HepG2 (cell line): Measurements from ENCODE around the gene MOB4. TPM values are rescaled to one million over a fixed set of nuclear protein-coding genes. Genes with fewer than 3 reads are reported as not detected.

Source experiments
- EHMT2 ChIP-seq: fragments of 200-600 bp; sonication (generic); IDR thresholded peaks from 2 replicates; pipeline ENCODE4 v1.7.0; 2017; ENCODE audit warnings: antibody characterized with exemption, low read depth, low read length, borderline replicate concordance
- FOXP1 ChIP-seq, 2 experiments: fragments of 450-650 bp in 1 of 2; IDR thresholded peaks; 2 replicates each; pipeline ENCODE4 v1.6.1; 2017 to 2018; ENCODE audit warnings: antibody characterized with exemption in 1 of 2
- HDAC1 ChIP-seq: sonication (generic); formaldehyde crosslinking; IDR thresholded peaks from 2 replicates; pipeline ENCODE4 v1.5.1; 2020; ENCODE audit warnings: mild to moderate bottlenecking, missing genetic modification reagents
- HNF1B ChIP-seq: sonication (generic); formaldehyde crosslinking; IDR thresholded peaks from 2 replicates; pipeline ENCODE4 v1.5.1; 2020; ENCODE audit warnings: mild to moderate bottlenecking, moderate library complexity, missing genetic modification reagents
- MATR3 ChIP-seq: sonication (generic); formaldehyde crosslinking; IDR thresholded peaks from 2 replicates; pipeline ENCODE4 v1.4.0; 2020; ENCODE audit warnings: missing genetic modification reagents
- MEF2D ChIP-seq: sonication (generic); formaldehyde crosslinking; IDR thresholded peaks from 2 replicates; pipeline ENCODE4 v1.5.1; 2020; ENCODE audit warnings: mild to moderate bottlenecking, missing genetic modification reagents
- NAIF1 ChIP-seq: sonication (generic); formaldehyde crosslinking; IDR thresholded peaks from 2 replicates; pipeline ENCODE4 v1.5.0; 2020; ENCODE audit warnings: mild to moderate bottlenecking, missing genetic modification reagents, borderline replicate concordance
- NR1H2 ChIP-seq: sonication (generic); formaldehyde crosslinking; IDR thresholded peaks from 2 replicates; pipeline ENCODE4 v1.8.1; 2022; ENCODE audit warnings: low read depth, missing genetic modification reagents, borderline replicate concordance
- PBX2 ChIP-seq: IDR thresholded peaks from 2 replicates; pipeline ENCODE4 v1.6.1; 2016; ENCODE audit warnings: control low read depth
- POGK ChIP-seq: sonication (generic); formaldehyde crosslinking; conservative IDR thresholded peaks from 2 replicates; pipeline ENCODE4 v1.8.0; 2022; ENCODE audit warnings: mild to moderate bottlenecking, moderate library complexity, missing genetic modification reagents
- PRPF4 ChIP-seq: fragments of 200-400 bp; formaldehyde crosslinking; IDR thresholded peaks from 2 replicates; pipeline ENCODE4 v1.6.1; 2016; ENCODE audit warnings: low read length, low read depth; ENCODE audit not compliant: poor library complexity, severe bottlenecking
- TEF ChIP-seq: sonication (generic); formaldehyde crosslinking; IDR thresholded peaks from 2 replicates; pipeline ENCODE4 v1.5.0; 2020; ENCODE audit warnings: missing genetic modification reagents
- THYN1 ChIP-seq: sonication (generic); formaldehyde crosslinking; IDR thresholded peaks from 2 replicates; pipeline ENCODE4 v1.8.1; 2023; ENCODE audit warnings: low read depth, mild to moderate bottlenecking, moderate library complexity, missing genetic modification reagents, borderline replicate concordance
- TRIM24 ChIP-seq: sonication (generic); formaldehyde crosslinking; IDR thresholded peaks from 2 replicates; pipeline ENCODE4 v1.8.0; 2022; ENCODE audit warnings: mild to moderate bottlenecking, missing genetic modification reagents
- ZNF441 ChIP-seq: sonication (generic); formaldehyde crosslinking; IDR thresholded peaks from 2 replicates; pipeline ENCODE4 v1.7.0; 2021; ENCODE audit warnings: missing genetic modification reagents, borderline replicate concordance
- ZNF557 ChIP-seq: sonication (generic); formaldehyde crosslinking; IDR thresholded peaks from 2 replicates; pipeline ENCODE4 v1.4.0; 2020; ENCODE audit warnings: missing genetic modification reagents
- ZNF614 ChIP-seq: IDR thresholded peaks from 2 replicates; pipeline ENCODE4 v1.6.1; 2018; ENCODE audit warnings: missing biosample characterization, missing genetic modification reagents, inconsistent platforms, borderline replicate concordance
- ZNF709 ChIP-seq: sonication (generic); formaldehyde crosslinking; IDR thresholded peaks from 2 replicates; pipeline ENCODE4 v1.5.0; 2020; ENCODE audit warnings: mild to moderate bottlenecking, missing genetic modification reagents
- ZNF766 ChIP-seq: sonication (generic); formaldehyde crosslinking; IDR thresholded peaks from 2 replicates; pipeline ENCODE4 v1.5.0; 2020; ENCODE audit warnings: missing genetic modification reagents, borderline replicate concordance
- ZNF781 ChIP-seq: sonication (generic); formaldehyde crosslinking; IDR thresholded peaks from 2 replicates; pipeline ENCODE4 v1.5.1; 2020; ENCODE audit warnings: borderline replicate concordance, mild to moderate bottlenecking, missing genetic modification reagents; ENCODE audit errors: not compliant biosample characterization
- ZSCAN25 ChIP-seq: sonication (generic); formaldehyde crosslinking; IDR thresholded peaks from 2 replicates; pipeline ENCODE4 v1.8.0; 2022; ENCODE audit warnings: mild to moderate bottlenecking, missing genetic modification reagents
- polyA plus RNA-seq, 8 experiments: library from polyadenylated mRNA; depleted of rRNA in 3 of 8; stranded (reverse) in 7 of 8; unstranded in 1 of 8; fragments of >200 nt; fragmentation: Illumina TruSeq in 4 of 8; extraction: Trizol in 4 of 8; gene quantifications; 2 replicates each; pipeline versions ENCODE4 v1.2.1 to v1.2.3, GENCODE V29; 2011 to 2016; ENCODE audit warnings: low read depth in 4 of 8, missing spikeins in 1 of 8, mixed read lengths in 1 of 8; ENCODE audit not compliant: insufficient read depth in 1 of 8
- total RNA-seq, 5 experiments: library from RNA; depleted of rRNA; stranded (reverse); fragments of >200 nt; fragmentation: Illumina TruSeq; extraction: Trizol; gene quantifications; 2 replicates each; pipeline ENCODE4 v1.2.3, GENCODE V29; 2016; ENCODE audit warnings: low read depth in 1 of 5

MOB4 gene
- total and polyA plus RNA-seq, 2 of the 13 experiments (the other 11 are each of a cell fraction or from before 2014, with no cell fraction given): 35.7 to 38.6 TPM

- TF ChIP-seq PBX2 (CRISPR knock-in tag): no peak
- no peak for TF ChIP-seq NAIF1 (CRISPR knock-in tag)
- TF ChIP-seq PRPF4: no peak
- no peak for TF ChIP-seq ZNF781 (CRISPR knock-in tag)
- no peak for TF ChIP-seq FOXP1 (IDR thresholded peaks at IDR 0.05)
- TF ChIP-seq FOXP1 (CRISPR knock-in tag; IDR thresholded peaks at IDR 0.05): no peak
- TF ChIP-seq TRIM24 (CRISPR knock-in tag): no peak
- 0 out of 2 replicates have a peak, but pooled peaks have one; percentile 28 for TF ChIP-seq ZNF441 (CRISPR knock-in tag)
- TF ChIP-seq TEF (CRISPR knock-in tag): peak; percentile 29; the same call in 1 of the 2 replicates
- TF ChIP-seq NR1H2 (CRISPR knock-in tag): no peak
- TF ChIP-seq POGK: no peak
- TF ChIP-seq THYN1 (CRISPR knock-in tag): no peak
- TF ChIP-seq EHMT2: no peak
- TF ChIP-seq MEF2D (CRISPR knock-in tag): no peak
- no peak for TF ChIP-seq ZNF614 (CRISPR knock-in tag)
- TF ChIP-seq ZNF557 (CRISPR knock-in tag): no peak
- no peak for TF ChIP-seq MATR3 (CRISPR knock-in tag)
- TF ChIP-seq HDAC1 (CRISPR knock-in tag): no peak
- TF ChIP-seq ZNF766 (CRISPR knock-in tag): no peak
- no peak for TF ChIP-seq ZSCAN25 (CRISPR knock-in tag)
- no peak for TF ChIP-seq ZNF709
- TF ChIP-seq HNF1B: no peak
- TF ChIP-seq, all 625 proteins: peak for 5
These were observed 29.7 kb upstream of the MOB4 start (continued) for GRCh38 chr2:197486175-197486574.
